ENCODE data around the gene SMG7.
A peak's percentile ranks its signal among the peaks of the same experiment; 100 is the strongest.

The SMG7 gene

GRCh38 chr1:183477986-183478781, 5.9 kb downstream of the SMG7 start:
- peak overlapping the region in 1 of 2 donors; percentile 71 for H3K27ac Mint-ChIP-seq
- no peak for DNase-seq
- peak; percentile 62 for ATAC-seq (replicated peaks)
- no peaks in the 10 kb centered on the region for H3K27me3 Mint-ChIP-seq
- H3K36me3 Mint-ChIP-seq (ENCODE audit: insufficient read depth) = no peaks in the 10 kb centered on the region
- H3K4me3 Mint-ChIP-seq = peak overlapping the region; percentile 39 to 60
- no peaks in the 10 kb centered on the region for H3K9me3 Mint-ChIP-seq
- H3K4me1 Mint-ChIP-seq (ENCODE audit: low read depth in 2 of 2) = peaks cover 42 to 58% of the 10 kb centered on the region in 2 donors

- DNase-seq = no peak
- Mint-ChIP-seq H3K9me3 (no peaks in the 10 kb centered on the region), H3K36me3 (ENCODE audit: insufficient read depth) (no peaks in the 10 kb centered on the region), H3K27me3 (no peaks in the 10 kb centered on the region), H3K4me3 (peak overlapping the region in 1 of 2 donors; percentile 1), H3K4me1 (ENCODE audit: low read depth in 2 of 2) (peaks cover 37 to 49% of the 10 kb centered on the region in 2 donors), H3K27ac (peak overlapping the region in 1 of 2 donors; percentile 57)
- ATAC-seq (replicated peaks) = no peak
These were observed 8.7 kb downstream of the SMG7 start for GRCh38 chr1:183480971-183481441.

- no peak for DNase-seq
- Mint-ChIP-seq H3K27ac (no peak overlapping the region), H3K27me3 (no peaks in the 10 kb centered on the region), H3K36me3 (ENCODE audit: insufficient read depth) (no peaks in the 10 kb centered on the region), H3K9me3 (no peaks in the 10 kb centered on the region), H3K4me3 (no peak overlapping the region), H3K4me1 (ENCODE audit: low read depth in 2 of 2) (peaks cover 48 to 60% of the 10 kb centered on the region in 2 donors)
- no peak for ATAC-seq (replicated peaks)
These were observed 10.9 kb downstream of the SMG7 start for GRCh38 chr1:183483224-183483623.

GRCh38 chr1:183484254-183484653, 12.0 kb downstream of the SMG7 start:
- peaks cover 42 to 57% of the 10 kb centered on the region in 2 donors for H3K4me1 Mint-ChIP-seq (ENCODE audit: low read depth in 2 of 2)
- no peak overlapping the region for H3K27ac Mint-ChIP-seq
- DNase-seq (no peak), ATAC-seq (replicated peaks) (no peak)
- H3K36me3 Mint-ChIP-seq (ENCODE audit: insufficient read depth) = no peaks in the 10 kb centered on the region
- no peak overlapping the region for H3K4me3 Mint-ChIP-seq
- H3K9me3 Mint-ChIP-seq = no peaks in the 10 kb centered on the region
- no peaks in the 10 kb centered on the region for H3K27me3 Mint-ChIP-seq

- no peak for ATAC-seq (replicated peaks)
- H3K36me3 Mint-ChIP-seq (ENCODE audit: insufficient read depth) = no peaks in the 10 kb centered on the region
These were observed 12.6 kb downstream of the SMG7 start for GRCh38 chr1:183484851-183485250.

GRCh38 chr1:183487674-183488442, 15.6 kb downstream of the SMG7 start:
- Mint-ChIP-seq H3K4me1 (ENCODE audit: low read depth in 2 of 2) (peaks cover 27 to 48% of the 10 kb centered on the region in 2 donors), H3K36me3 (ENCODE audit: insufficient read depth) (no peaks in the 10 kb centered on the region), H3K4me3 (no peak overlapping the region), H3K27ac (peak overlapping the region; percentile 1 to 4), H3K27me3 (no peaks in the 10 kb centered on the region), H3K9me3 (no peaks in the 10 kb centered on the region)
- DNase-seq = no peak
- ATAC-seq (replicated peaks) = no peak

More at GRCh38 chr1:183484851-183485250, 12.6 kb downstream of the SMG7 start:
- Mint-ChIP-seq H3K9me3 (no peaks in the 10 kb centered on the region), H3K4me1 (ENCODE audit: low read depth in 2 of 2) (peaks cover 46 to 57% of the 10 kb centered on the region in 2 donors), H3K27ac (no peak overlapping the region), H3K4me3 (no peak overlapping the region), H3K27me3 (no peaks in the 10 kb centered on the region)
- DNase-seq = no peak

- ATAC-seq (replicated peaks) = no peak
- no peak overlapping the region for H3K27ac Mint-ChIP-seq
These were observed 18.6 kb downstream of the SMG7 start for GRCh38 chr1:183490932-183491331.

GRCh38 chr1:183493540-183494245, 21.4 kb downstream of the SMG7 start:
- Mint-ChIP-seq H3K27ac (no peak overlapping the region), H3K4me3 (no peak overlapping the region), H3K4me1 (ENCODE audit: low read depth in 2 of 2) (peaks cover 28 to 61% of the 10 kb centered on the region in 2 donors), H3K9me3 (no peaks in the 10 kb centered on the region), H3K27me3 (no peaks in the 10 kb centered on the region), H3K36me3 (ENCODE audit: insufficient read depth) (no peaks in the 10 kb centered on the region)
- ATAC-seq (replicated peaks) (no peak), DNase-seq (no peak)

More at GRCh38 chr1:183490932-183491331, 18.6 kb downstream of the SMG7 start:
- Mint-ChIP-seq H3K27me3 (no peaks in the 10 kb centered on the region), H3K4me3 (no peak overlapping the region), H3K36me3 (ENCODE audit: insufficient read depth) (no peaks in the 10 kb centered on the region), H3K4me1 (ENCODE audit: low read depth in 2 of 2) (peaks cover 27 to 57% of the 10 kb centered on the region in 2 donors), H3K9me3 (no peaks in the 10 kb centered on the region)
- DNase-seq = no peak

- Mint-ChIP-seq H3K4me3 (no peak overlapping the region), H3K4me1 (ENCODE audit: low read depth in 2 of 2) (peaks cover 29 to 58% of the 10 kb centered on the region in 2 donors), H3K27ac (no peak overlapping the region), H3K27me3 (no peaks in the 10 kb centered on the region), H3K9me3 (no peaks in the 10 kb centered on the region), H3K36me3 (ENCODE audit: insufficient read depth) (no peaks in the 10 kb centered on the region)
- no peak for DNase-seq
- ATAC-seq (replicated peaks) = no peak
These were observed 23.1 kb downstream of the SMG7 start for GRCh38 chr1:183495420-183495819.

- H3K27me3 Mint-ChIP-seq = no peaks in the 10 kb centered on the region
- no peak overlapping the region for H3K4me3 Mint-ChIP-seq
- H3K27ac Mint-ChIP-seq = no peak overlapping the region
- no peaks in the 10 kb centered on the region for H3K9me3 Mint-ChIP-seq
- H3K36me3 Mint-ChIP-seq (ENCODE audit: insufficient read depth) = no peaks in the 10 kb centered on the region
- ATAC-seq (replicated peaks) (no peak), DNase-seq (no peak)
- H3K4me1 Mint-ChIP-seq (ENCODE audit: low read depth in 2 of 2) = peaks cover 31 to 55% of the 10 kb centered on the region in 2 donors
These were observed 24.9 kb downstream of the SMG7 start for GRCh38 chr1:183497218-183497617.

- Mint-ChIP-seq H3K27ac (peak overlapping the region; percentile 25 to 70), H3K27me3 (no peaks in the 10 kb centered on the region), H3K9me3 (no peaks in the 10 kb centered on the region), H3K4me3 (peak overlapping the region; percentile 50 to 55), H3K36me3 (ENCODE audit: insufficient read depth) (no peaks in the 10 kb centered on the region), H3K4me1 (ENCODE audit: low read depth in 2 of 2) (peaks cover 29 to 53% of the 10 kb centered on the region in 2 donors)
- ATAC-seq (replicated peaks) (peak; percentile 50), DNase-seq (no peak)
These were observed 26.2 kb downstream of the SMG7 start for GRCh38 chr1:183498342-183498991.

- H3K27me3 Mint-ChIP-seq = no peaks in the 10 kb centered on the region
- no peak overlapping the region for H3K27ac Mint-ChIP-seq
- H3K4me1 Mint-ChIP-seq (ENCODE audit: low read depth in 2 of 2) = peaks cover under 1 to 9% of the 10 kb centered on the region in 2 donors
- ATAC-seq (replicated peaks) = no peak
- no peaks in the 10 kb centered on the region for H3K9me3 Mint-ChIP-seq
- no peaks in the 10 kb centered on the region for H3K36me3 Mint-ChIP-seq (ENCODE audit: insufficient read depth)
- DNase-seq = no peak
- H3K4me3 Mint-ChIP-seq = no peak overlapping the region
These were observed 33.3 kb downstream of the SMG7 start for GRCh38 chr1:183505454-183506089.
